ENCODE data around the gene TMEM134.

TMEM134 gene

DNA sequence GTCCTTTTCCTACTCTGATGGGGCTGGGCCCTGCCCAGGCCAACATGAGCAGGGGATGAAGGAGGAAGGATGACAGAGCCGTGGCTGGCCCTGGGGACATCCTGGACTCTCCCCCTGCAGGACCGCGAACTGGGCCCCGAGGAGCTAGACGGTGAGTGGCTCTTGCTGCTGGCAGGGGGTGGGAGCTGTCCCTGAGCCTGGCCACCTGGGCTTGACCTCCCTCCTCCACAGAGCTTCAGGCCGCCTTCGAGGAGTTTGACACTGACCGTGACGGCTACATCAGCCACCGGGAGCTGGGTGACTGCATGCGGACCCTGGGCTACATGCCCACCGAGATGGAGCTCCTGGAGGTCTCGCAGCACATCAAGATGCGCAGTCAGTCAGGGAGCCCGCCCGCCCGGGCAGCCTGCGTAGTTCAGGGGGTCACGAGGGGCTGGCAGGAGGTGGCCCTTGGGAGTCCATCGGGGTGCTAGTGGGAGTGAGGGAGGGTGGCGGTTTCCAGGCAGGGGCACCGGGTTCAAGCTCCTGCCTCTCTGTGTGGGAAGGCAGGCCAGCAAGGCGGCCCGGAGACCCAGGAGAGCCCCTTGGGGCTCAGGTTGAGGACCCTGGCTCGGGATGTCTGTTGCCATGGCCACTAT is 12.9 kb downstream of the TMEM134 start:
- no peak for DNase-seq

GRCh38 chr11:67455054-67455453 is 14.0 kb downstream of the TMEM134 start, which contains the start of gene CABP4:
CABP4 (plus strand) TSS chr11:67455354; CDS start chr11:67455424, 70 bp downstream.
- no peak for DNase-seq

- no peak for DNase-seq
These were observed 15.0 kb downstream of the TMEM134 start for GRCh38 chr11:67453816-67454732.

DNA sequence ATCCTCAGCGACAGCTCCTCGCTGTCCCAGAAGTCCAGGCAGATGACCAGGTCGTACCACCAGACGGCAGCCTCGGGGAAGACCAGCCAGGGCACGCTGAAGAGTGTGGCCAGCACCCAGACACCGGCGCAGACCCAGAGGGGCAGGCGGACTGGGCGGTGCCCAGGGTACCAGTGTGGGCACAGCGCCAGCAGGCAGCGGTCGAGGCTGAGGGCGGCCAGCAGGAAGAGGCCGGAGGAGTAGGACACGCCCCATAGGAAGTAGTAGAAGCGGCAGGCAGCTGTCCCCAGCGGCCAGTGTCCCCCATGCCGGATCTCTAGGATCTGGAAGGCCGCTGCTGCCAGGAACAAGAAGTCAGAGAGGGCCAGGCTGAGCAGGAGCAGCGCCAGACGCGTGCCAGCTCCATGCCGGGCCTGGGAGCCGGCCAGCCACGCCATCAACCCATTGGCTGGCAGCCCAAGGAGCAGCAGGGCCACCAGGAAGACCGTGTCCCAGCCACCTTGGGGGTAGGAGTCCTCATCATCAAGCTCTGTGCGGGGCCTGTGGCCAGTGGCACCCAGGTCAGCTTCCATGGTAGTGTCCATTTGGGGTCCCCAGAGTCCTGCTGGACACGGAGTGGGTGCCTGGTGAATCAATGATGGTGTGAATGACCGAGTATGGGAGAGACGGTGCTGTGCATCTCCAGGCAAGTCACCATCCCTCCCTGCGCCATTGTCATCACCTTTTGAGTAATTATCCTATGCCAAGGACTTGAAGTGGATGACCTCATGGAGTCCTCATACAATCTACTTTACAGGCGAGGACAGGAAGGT is 16.7 kb downstream of the TMEM134 start, which contains the start of gene GPR152:
TSS of gene GPR152 (minus strand) at position 589 of the 812 bp plus-strand sequence. CDS start at position 584, 5 bp downstream.
- DNase-seq, result no peak

DNA sequence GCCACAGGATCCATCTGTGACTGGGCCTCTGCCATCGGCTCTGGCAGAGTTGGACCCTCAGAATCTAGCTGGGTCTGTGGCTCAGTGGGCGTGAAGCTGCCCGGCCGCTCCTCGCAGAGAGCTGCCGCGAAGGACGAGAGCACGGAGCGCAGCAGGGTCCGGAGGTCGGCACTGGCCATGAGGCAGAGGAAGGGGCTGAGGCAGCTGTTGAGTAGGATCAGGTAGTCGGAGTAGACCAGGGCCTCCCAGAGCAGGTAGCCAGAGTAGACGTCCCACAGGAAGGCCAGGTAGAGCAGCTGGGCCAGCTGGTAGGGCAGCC is 17.4 kb downstream of the TMEM134 start:
- no peak for DNase-seq

DNA sequence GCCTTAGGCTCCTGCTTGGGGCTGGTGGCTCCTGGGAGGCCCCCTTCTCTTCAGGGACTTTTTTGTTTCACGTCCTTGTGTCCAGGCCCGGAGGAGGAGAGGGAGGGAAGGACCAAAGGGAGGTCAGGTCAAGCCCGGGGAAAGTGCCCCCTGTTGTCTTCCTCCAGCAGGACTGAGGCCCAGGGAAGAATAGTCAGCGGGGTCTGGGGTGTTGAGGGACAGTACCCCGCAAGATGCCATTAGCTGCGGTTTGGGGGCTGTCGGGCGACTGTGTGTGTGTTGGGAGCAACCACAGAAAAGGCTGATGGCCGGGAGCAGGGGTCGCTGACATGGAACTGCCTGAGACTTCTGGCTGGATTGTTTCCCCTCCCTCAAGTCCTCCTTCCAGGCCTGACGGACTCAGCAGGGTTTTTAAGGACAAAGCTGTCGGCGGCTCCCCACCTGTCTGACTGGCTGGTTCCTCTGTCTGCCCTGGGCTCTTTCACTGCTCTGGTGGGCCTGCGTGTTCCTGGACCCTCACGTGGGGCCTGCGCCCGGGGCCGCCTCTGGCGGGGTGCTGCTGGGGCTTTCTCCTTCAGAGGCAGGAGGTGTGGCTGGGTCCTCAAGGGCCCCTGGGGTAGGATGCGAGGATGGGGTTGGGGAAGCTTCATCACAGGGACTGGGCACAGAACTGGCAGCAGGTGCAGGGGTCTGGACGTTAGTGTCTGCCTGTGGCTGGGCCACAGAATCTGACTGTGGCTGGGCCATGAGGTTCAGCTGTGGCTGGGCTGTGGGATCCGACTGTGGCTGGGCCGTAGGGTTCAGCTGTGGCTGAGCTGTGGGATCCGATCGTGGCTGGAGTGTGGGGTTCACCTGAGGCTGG is 18.0 kb downstream of the TMEM134 start:
- DNase-seq, result no peak

DNA sequence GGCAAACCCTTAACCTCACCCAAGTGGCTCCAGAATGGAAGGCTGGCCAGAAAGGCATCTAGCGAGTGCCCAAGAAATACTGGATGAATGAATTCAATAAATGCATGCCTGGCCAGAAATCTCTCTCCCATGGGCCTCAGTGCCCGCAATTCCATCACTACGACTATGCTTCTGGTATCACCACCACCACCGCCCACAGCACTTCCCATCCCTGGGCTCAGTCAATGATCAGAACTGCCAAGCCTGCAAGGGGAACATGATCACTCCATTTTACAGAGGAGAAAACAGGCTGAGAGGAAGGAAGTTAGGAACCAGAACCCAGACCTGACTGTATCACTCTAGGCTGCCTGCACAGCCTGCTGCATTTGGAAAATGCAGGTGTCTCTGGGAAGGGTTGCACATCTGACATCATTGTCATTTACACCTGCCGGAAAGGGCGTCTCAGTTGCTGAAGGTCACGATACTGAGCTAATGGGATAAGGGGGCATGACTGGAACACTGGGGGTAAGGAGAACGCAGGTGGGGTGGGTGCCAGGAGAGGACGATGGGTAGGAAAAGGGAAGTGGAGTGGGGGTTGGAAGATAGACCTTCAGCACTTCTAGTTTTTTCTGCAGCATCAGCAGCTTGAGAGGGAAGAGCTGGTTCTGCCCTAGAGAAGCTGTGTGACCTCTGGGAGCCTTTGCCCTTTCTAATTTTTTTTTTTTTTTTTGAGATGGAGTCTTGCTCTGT is 19.8 kb downstream of the TMEM134 start:
- DNase-seq, result no peak

GRCh38 chr11:67448220-67448609 is 20.8 kb downstream of the TMEM134 start:
- DNase-seq, result no peak

GRCh38 chr11:67445515-67445914 is 23.5 kb downstream of the TMEM134 start:
- no peak for DNase-seq

- no peak for DNase-seq
These were observed 26.3 kb downstream of the TMEM134 start for GRCh38 chr11:67442504-67443404.

DNA sequence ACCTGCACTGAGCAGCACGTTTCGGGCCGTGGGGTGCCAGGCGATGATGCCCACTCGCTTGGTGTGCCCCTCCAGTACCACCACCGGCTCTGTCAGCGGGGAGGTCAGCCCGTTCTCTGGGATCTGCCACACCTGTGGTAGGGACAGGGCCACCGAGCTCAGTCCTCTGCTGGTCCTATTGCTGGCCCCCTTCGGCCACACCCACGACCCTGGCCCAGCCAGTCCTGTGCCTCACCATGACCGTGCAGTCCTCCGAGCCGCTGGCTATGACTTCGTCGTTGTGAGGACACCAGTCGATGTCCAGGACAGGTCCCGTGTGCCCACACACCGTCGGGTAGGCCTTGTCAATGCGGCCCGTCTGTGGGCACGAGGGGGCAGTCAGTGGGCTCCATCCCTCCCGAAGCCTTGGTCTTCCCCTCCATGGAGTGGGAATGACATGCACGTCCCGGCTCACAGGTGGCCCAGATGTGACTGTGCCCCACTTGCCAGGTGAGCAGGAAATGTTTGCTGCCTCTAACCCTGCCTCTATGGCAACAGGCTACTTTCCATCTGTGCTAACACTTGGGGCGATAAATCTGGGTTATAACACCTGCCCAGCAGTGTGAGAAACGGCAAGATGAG is 27.2 kb downstream of the TMEM134 start:
- DNase-seq, result no peak

DNA sequence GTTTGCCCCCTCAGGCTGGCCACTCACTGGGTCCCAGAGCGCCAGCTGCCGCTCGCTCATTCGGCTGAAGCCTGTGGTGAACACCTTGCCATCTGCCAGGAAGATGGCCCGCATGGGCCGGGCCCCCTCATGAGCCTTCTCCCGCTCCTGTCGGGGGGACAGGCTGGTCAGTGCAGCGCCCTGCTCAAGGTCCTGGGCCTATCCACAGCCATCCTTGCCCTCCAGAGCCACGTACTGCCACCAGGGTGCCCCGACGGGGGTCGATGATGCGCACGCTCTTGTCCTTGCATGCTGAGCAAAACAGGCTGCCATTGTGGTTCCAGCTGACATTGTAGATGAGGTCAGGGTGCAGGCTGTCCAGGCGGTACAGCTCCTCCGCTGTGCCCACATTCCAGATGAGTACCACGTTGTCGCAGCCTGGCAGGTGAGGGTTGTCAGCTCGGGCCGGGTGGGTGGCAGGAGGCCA is 27.9 kb downstream of the TMEM134 start:
- DNase-seq, result no peak

DNA sequence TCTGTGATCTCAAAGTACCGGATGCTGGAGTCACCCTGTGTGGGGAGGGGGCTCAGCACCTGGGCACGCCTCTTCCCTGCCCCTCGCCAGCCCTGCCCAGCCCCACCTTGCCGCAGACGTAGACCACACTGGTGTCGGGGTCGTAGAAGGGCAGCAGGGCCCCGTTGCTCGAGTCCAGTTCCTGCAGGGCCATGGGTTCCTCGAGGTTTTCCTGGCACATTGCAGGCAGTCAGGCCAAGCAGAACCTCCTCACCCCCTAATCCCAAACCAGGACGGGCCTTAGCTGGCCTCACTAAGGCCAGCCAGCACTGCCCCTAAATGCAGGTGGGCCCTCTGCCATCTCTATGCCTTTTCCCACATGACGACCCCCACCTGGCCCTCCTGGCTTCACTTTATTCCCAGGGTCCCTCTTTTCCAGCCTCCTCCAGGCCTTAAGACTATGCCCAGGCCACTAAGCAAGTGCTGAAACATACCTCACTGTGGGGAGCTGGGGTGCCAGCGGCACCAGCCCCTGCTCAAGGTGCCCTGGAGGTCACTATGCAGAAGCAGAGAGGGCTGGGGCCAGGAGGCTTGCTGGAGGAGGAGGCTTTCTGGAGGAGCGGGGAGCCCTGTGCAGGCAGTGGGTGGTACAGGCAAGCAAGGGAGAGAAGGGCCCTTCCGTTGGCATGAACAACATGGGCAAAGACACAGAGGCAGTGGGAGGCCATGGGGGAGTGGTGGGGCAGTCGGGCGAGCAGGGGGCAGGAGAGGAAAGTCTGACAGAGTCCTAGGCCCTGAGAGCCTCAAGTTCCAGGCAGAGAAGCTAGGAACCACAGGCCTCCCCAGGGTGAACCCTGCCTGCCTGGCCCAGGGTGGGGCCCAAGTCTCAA is 28.6 kb downstream of the TMEM134 start:
- no peak for DNase-seq

DNA sequence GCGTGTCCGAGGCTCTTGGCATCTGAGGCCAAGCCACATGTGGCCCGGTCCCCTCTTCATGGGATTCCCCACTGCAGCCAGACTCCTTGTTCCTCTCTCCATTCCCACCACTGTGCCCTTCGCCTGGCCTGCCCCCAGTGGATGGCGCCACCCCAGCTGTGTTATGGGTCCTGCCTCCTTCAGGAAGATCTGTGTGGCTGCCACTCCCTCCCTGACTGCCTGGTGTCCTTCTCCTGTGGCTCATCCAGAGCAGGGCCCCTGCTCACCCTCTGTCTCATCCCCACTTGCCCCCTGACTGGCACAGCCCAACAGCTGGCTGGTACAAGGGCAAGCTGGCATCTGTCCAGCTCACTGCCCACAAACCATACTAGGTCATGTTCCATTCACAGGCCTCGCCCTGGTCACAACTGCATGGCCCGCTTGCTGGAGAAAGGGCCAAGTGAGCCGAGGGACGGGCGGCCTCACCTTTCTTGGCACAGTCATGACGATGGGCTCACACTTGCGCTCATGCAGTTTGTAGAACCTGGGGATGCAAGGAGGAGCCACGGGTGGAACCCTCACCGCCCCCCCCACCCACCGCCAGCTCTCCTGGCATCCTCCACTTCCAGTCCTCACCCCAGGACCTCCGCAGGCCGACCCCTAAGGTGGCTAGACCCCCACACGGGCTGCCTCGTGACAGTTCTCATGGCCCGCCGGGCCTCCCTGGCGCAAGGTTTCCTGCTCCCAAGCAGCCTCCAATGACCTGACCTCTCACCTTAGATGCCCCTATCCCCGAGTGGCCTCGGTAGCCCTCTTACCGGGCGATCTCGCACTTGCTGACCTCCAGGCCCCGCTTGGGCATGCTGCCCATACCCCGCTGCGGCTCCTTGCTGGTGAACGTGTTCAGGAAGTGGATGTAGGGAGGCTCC is 29.5 kb downstream of the TMEM134 start:
- DNase-seq, result peak; percentile 52

DNA sequence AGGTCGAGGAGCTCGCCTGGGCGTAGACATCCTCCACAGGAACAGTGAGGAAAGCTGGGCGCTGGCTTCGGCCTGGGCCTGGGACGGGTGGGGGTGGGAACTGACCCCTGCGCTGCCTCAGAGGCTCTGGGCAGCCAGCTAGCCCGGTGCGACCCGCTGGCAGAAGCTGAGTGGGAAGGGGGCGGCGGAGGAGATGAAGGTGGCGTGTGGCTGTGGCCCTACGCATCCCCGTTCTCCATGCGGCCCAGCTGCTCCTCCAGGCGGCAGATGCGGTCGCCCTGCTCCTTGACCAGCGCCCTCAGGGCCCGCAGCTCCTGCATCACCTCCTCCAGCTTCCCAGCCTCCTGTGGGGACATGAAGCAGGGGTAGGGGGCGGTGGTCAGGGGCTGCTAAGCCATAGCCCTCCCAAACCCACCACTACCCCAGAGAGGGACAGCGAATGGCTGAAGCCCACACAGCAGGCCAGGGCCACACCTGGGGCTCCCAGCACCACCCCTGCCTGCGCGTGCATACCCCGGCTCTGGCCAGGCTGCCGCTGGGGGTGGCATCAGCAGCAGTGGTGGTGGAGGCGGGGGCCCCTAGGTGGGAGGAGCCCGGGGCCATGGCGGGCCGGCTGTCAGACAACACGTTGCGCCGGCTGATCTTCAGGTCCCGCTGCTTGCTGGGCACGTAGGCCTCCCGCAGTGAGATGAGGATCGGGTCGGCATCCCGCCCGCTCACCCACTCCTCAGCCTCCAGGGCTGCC is 30.7 kb downstream of the TMEM134 start:
- DNase-seq, result peak; percentile 88

DNA sequence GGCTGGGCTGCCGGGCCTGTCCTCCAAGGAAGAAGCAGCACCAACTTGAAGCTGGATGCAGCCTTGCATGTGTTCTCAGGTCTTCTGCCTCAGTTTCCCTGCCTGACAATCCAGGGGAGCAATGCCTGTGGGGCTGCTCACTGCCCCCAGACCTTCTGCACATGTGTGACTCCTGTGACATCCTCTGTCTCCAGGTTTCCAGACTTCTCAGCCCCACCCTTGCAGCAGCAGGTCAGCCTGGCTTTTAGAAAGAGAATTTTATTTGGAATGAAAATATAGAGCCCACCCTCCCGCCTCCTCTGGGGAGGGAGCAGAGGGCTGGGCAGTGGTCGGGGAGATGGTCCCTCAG is 31.3 kb downstream of the TMEM134 start:
- no peak for DNase-seq
